GM18511 (cell line): ENCODE measurements around the gene AHRR.
A peak's percentile ranks its signal among the peaks of the same experiment; 100 is the strongest.
"Not testable (repeated sequence)": the region's sequence is repeated elsewhere in the genome, so short reads cannot be mapped to it uniquely, and the experiment has no call there.

Experiments used
- ATAC-seq: cut with Tn5 transposase; IDR thresholded peaks from one replicate; pipeline ENCODE4 v1.9.1; 2021; ENCODE audit warnings: mild to moderate bottlenecking, moderate library complexity; ENCODE audit not compliant: unreplicated experiment

The AHRR gene

GRCh38 chr5:407051-407450, 85.5 kb downstream of the AHRR start:
- no peak for ATAC-seq

DNA sequence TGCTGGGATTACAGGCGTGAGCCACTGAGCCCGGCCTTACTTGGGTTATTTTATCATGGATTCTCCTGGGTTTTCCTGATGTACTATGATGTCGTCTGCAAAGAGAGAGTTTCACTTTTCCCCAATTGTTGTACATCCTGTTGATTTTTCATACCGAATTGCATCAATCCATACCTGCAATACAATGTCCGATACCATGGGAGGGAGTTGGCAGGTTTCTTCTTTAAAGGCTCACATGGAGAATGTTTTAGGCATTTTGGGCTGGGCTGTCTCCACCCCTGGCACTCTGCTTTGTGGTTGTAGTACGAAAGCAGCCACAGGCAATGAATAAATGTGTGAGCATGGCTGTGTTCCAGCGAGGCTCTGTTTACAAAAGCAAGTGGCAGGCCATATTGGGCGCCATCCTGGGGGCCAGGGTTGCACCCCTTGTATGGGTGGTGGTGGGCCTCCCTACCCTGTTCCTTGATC, 86.3 kb downstream of the AHRR start:
- no peak for ATAC-seq

GRCh38 chr5:410911-411517, 89.5 kb downstream of the AHRR start:
- no peak for ATAC-seq

DNA sequence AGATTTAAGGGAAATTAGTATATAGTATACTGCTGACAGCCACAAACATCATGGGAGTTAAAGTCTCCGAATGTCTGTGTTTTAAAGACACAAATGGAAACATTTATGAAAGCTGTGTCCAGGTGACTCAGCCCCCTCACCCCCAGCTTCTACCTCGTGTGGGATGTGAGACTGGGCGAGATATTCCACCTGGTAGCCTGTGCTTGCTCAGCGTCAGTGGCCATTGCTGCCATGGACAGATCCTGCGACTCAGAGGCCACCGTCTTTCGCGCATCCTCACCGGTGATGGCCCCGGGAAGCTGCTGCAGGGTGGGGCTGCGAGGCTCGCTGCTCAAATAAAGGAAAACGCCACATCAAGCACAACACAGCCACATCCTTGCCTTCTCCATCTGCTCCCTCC, 90.2 kb downstream of the AHRR start:
- ATAC-seq: no peak

- not testable (repeated sequence) for ATAC-seq
Measured at GRCh38 chr5:414991-415927, 93.7 kb downstream of the AHRR start.

DNA sequence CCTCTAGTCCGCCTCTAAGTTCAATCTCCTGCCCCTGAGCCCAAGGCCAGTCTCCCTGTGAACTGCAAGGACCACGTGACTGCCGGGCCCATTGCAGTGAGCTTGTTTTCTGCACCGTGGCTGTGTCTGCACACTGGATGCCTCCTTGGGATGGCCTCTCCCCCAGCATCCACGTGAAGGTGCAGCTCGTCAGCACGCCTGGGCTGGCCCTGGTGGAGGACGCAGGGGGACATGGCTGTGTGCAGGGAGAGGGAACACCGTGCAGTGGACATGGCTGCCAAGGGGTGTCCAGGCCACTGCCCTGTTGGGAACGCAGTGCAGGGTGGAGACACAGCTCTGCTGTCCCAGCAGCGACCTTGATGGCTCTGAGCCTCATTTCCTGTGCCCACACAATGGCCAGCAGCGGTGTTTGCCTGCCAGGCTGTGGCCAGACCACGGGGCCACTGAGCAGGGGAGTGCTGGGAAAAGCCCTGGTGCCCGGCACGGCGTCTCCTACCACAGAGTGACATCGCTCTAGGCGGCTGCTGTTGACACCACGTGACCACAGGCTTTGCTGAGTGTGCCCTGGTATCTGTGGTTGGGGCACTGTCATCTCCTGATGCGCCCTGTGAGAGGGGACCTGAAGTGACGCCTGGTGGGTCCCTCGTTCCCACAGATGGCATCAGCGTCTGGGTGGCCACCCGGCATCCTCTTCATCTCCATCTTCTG, 94.6 kb downstream of the AHRR start:
- no peak for ATAC-seq

- ATAC-seq: no peak
Measured at GRCh38 chr5:416636-416960, 95.1 kb downstream of the AHRR start.

GRCh38 chr5:417301-418161, 96.0 kb downstream of the AHRR start:
- no peak for ATAC-seq

DNA sequence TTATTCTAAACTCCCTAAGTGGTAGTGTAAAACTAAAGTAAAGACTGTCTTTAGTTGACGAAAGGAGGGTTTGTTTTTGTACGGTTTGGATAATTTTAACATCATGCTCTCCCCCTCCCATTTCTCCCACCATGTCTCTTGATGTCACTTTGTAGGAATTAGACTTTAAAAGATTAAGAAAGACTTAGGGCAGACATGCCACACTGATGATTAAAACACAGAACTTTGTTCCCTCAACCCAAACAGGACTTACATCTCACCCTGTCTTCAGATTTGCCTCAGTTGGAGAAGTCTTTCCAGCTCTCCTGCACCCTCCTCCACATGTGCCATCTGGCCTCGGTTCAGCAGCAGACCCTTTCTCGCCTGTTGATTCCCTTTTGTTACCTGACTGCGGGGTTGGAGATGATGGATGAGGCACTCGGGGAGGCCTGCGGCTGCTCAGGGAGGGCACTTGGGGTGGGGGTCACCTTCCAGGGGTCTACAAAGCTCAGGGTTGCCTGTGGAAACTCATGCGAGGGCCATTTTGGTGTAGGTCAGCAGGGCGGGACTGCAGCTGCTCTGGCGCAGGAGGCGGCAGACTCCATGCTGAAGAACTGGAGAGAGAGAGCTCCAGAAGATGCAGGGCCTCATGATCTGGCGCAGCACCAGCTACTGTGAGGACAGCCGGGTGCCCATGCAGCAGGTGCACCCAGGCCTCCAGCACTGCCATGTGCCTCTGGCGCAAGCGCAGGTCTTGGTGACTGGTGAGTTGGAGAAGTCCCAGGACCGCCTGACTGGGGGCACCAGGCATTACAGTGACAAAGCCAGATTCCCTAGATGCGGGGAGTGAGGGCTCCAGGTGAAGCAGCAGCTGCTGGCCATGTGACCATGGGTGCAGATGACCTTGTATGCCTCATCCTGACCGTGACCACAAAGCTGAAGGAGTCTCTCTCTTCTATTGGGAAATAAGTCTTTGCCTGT, 96.9 kb downstream of the AHRR start:
- ATAC-seq: no peak

DNA sequence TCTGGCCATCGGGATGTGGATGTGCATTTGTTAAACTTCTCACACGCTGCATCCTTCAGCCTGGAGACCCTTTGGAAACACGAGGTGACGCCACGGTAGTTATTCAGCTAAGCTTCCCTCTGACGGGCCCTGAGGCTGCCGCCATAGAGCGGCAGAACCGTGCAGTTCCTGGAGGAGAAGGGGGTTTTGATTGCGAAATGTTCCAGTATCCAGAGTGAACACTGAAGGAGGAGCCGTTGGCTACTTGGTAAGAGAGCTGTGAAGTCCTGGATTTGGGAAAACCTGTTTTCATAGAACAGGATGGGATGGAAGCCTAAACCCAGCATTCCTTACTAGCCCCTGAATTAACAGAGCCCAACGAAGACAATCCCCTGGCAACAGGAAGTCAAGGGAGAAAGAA, 98.5 kb downstream of the AHRR start:
- no peak for ATAC-seq

- no peak for ATAC-seq
Measured at GRCh38 chr5:420632-421286, 99.2 kb downstream of the AHRR start.

DNA sequence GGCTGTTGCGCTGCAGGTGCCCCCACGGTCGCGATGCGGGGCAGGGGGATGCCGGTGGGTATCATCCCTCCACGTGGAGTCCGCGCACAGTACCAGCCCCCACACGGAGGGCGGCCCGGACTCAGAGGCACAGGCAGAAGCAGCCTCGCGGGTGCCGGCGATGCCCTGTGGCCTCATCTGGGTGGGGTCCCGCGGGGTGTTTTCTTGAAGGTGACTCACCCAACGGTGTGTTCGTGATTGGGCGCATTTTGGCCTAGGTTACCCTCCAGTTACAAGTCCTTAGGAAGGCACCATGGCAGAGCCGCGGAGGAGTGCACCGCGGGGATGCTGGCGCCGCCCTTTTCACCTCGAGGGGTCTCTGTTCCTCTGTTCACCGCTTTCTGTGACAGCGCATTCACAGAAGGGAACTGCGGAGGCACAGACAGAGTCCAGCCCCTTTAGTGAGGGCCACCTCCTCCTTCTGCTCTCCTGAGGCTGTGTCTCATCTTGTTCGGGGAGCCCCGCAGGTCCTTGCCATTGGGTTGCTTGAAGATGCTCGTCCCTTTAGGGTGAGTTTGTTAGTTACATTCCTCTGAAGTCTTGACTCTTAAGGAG, 99.9 kb downstream of the AHRR start:
- ATAC-seq: no peak

DNA sequence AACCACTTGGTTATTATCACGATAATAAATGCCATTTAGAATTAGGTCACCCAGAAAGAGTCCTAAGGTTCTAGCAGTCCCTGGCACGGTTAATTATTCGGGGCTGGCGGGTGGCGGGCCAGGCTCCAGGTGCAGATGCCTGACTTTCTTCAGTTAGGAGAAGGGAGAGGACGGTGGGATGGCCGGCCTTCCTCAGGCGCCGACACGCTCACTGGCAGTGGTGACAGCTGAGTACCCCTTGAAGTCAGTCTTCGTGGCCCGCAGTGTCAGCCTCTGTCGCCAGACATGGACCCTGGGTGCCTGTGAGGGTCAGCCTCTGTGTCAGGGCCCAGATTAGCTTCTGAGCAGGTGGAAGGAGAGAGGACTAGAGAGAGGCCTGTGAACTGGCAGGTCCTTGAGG, 100.4 kb downstream of the AHRR start:
- ATAC-seq: no peak

GRCh38 chr5:422323-423232, 101.1 kb downstream of the AHRR start:
- ATAC-seq: no peak

- no peak for ATAC-seq
Measured at GRCh38 chr5:423233-423565, 101.7 kb downstream of the AHRR start.

DNA sequence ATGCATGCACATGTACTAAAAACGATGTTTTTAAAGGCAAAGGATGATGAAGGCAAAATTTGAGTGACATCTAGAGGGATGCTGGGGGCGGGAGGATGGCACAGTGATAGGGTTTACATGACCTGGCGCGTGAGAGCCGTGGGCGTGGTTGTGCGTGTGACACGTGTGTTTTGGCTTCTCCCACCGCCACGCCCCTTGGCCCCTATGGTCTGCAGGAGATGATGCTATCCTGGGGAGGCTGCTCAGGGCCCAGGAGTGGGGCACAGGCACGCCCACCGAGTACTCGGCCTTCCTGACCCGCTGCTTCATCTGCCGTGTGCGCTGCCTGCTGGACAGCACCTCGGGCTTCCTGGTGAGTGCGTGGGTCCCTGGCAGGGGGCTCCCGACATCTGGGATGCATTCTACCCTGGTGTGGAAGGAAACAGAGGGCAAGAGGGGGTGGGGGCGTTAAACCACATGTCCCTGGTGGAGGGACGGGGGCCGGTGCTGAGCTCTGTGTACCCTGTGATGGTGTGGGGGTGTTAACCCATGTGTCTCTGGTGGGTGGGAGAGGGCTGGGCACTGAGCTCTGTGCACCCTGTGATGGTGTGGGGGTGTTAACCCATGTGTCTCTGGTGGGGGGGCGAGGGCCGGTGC, 102.2 kb downstream of the AHRR start:
- ATAC-seq: no peak

- peak; percentile 88 for ATAC-seq
Measured at GRCh38 chr5:424301-425110, 103.0 kb downstream of the AHRR start.
